Keratinocyte (primary cell): ENCODE results near the gene CCDC60.

Experiments used
- EZH2 ChIP-seq: IDR thresholded peaks from one replicate; pipeline ENCODE4 v1.6.1; 2012; ENCODE audit warnings: inconsistent platforms, mild to moderate bottlenecking, low read length, moderate library complexity
- TF ChIP-seq, protein P1 (sequence below), 3 experiments: IDR thresholded peaks in 1 of 3; conservative IDR thresholded peaks in 1 of 3; optimal IDR thresholded peaks in 1 of 3; 2 replicates in 2 of 3; 3 replicates in 1 of 3; pipeline versions ENCODE3 to v1.5.1; 2011; ENCODE audit warnings: low read length in 3 of 3, mild to moderate bottlenecking in 3 of 3, moderate library complexity in 2 of 3, control low read depth in 1 of 3, inconsistent platforms in 1 of 3; ENCODE audit not compliant: insufficient read depth in 2 of 3; ENCODE audit errors: extremely low read depth in 1 of 3

GRCh38 chr12:119369907-119370546 lies 35.5 kb downstream of the CCDC60 start:
- TF ChIP-seq, protein P1, sequence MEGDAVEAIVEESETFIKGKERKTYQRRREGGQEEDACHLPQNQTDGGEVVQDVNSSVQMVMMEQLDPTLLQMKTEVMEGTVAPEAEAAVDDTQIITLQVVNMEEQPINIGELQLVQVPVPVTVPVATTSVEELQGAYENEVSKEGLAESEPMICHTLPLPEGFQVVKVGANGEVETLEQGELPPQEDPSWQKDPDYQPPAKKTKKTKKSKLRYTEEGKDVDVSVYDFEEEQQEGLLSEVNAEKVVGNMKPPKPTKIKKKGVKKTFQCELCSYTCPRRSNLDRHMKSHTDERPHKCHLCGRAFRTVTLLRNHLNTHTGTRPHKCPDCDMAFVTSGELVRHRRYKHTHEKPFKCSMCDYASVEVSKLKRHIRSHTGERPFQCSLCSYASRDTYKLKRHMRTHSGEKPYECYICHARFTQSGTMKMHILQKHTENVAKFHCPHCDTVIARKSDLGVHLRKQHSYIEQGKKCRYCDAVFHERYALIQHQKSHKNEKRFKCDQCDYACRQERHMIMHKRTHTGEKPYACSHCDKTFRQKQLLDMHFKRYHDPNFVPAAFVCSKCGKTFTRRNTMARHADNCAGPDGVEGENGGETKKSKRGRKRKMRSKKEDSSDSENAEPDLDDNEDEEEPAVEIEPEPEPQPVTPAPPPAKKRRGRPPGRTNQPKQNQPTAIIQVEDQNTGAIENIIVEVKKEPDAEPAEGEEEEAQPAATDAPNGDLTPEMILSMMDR (optimal IDR thresholded peaks at IDR 0.05 in 1 of 3, IDR thresholded peaks at IDR 0.05 in 1 of 3, conservative IDR thresholded peaks at IDR 0.05 in 1 of 3; ENCODE audit: extremely low read depth in 1 of 3, insufficient read depth in 2 of 3, low read length in 3 of 3), result no peak
- TF ChIP-seq EZH2, result no peak
